Brain microvascular endothelial cell (primary cell): ENCODE results near the gene DCLK1.

ENCODE experiments used
- DNase-seq: peaks from one replicate; pipeline ENCODE4 v3.0.0-alpha.2; 2020
- H3K27ac ChIP-seq: fragments of 250-450 bp; sonication (Bioruptor Pico); 2 replicates; pipeline ENCODE4 v1.5.1; 2020; ENCODE audit warnings: mild to moderate bottlenecking, moderate library complexity
- H3K27me3 ChIP-seq: fragments of 250-450 bp; sonication (Bioruptor Pico); replicated peaks from 2 replicates; pipeline ENCODE4 v1.5.1; 2020; ENCODE audit warnings: mild to moderate bottlenecking
- H3K36me3 ChIP-seq: fragments of 250-450 bp; sonication (Bioruptor Pico); replicated peaks from 2 replicates; pipeline ENCODE4 v1.5.1; 2020; ENCODE audit warnings: mild to moderate bottlenecking
- H3K4me3 ChIP-seq: 2 replicates; pipeline ENCODE4 v1.5.1; 2011; ENCODE audit warnings: low read depth, mild to moderate bottlenecking, control low read depth, low read length, moderate library complexity
- in situ Hi-C: cut with HindIII; loops from 2 replicates; pipeline ENCODE4 v1.10.0; 2017; ENCODE audit warnings: low sequenced_read_pairs, low pct_ligation_motif_present
- TF ChIP-seq, protein P1 (sequence below): IDR thresholded peaks from 2 replicates; pipeline ENCODE4 v1.5.1; 2011; ENCODE audit warnings: low read depth, mild to moderate bottlenecking, moderate library complexity, low read length, control low read depth, inconsistent platforms; ENCODE audit errors: missing control alignments

DCLK1 gene

GRCh38 chr13:35916146-35916545, 215.0 kb downstream of the DCLK1 start:
- TF ChIP-seq, protein P1, sequence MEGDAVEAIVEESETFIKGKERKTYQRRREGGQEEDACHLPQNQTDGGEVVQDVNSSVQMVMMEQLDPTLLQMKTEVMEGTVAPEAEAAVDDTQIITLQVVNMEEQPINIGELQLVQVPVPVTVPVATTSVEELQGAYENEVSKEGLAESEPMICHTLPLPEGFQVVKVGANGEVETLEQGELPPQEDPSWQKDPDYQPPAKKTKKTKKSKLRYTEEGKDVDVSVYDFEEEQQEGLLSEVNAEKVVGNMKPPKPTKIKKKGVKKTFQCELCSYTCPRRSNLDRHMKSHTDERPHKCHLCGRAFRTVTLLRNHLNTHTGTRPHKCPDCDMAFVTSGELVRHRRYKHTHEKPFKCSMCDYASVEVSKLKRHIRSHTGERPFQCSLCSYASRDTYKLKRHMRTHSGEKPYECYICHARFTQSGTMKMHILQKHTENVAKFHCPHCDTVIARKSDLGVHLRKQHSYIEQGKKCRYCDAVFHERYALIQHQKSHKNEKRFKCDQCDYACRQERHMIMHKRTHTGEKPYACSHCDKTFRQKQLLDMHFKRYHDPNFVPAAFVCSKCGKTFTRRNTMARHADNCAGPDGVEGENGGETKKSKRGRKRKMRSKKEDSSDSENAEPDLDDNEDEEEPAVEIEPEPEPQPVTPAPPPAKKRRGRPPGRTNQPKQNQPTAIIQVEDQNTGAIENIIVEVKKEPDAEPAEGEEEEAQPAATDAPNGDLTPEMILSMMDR, result no peak
- no peaks in the 10 kb centered on the region for H3K27me3 ChIP-seq
- no peaks in the 10 kb centered on the region for H3K36me3 ChIP-seq
- no peak for DNase-seq
- in situ Hi-C loops, result no loop called here
- H3K27ac ChIP-seq, result no peak overlapping the region
- no peak overlapping the region for H3K4me3 ChIP-seq

- TF ChIP-seq, protein P1, result no peak
- no peak for DNase-seq
- Histone ChIP-seq H3K36me3 (no peaks in the 10 kb centered on the region), H3K27ac (no peak overlapping the region), H3K27me3 (no peaks in the 10 kb centered on the region), H3K4me3 (no peak overlapping the region)
- in situ Hi-C loops, result no loop called here
These were observed 216.5 kb downstream of the DCLK1 start for GRCh38 chr13:35914662-35915061.

DNA sequence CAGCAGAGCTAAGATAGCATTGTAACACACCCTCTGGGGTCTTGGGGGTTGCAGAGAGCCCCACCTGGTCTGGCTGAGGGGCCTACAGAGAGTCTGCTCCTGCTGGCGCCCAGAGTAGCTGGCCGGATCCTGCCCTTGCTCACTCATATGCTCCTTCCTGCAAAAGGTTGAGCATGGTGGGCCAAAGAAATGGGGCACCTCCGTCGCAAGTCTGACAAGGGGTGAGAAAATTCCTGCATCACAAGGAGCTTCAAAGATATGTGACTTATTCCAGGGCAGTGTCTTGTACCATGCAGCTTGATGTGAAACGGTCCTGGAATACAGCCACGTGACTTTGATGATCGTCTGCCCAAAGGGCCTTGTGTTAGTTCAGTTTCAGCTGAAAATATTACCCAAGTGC, 218.3 kb downstream of the DCLK1 start:
- no peak for DNase-seq
- TF ChIP-seq, protein P1, result no peak
- Histone ChIP-seq H3K36me3 (no peaks in the 10 kb centered on the region), H3K4me3 (no peak overlapping the region), H3K27me3 (no peaks in the 10 kb centered on the region), H3K27ac (no peak overlapping the region)
- in situ Hi-C loops, result no loop called here

GRCh38 chr13:35909837-35910540, 221.2 kb downstream of the DCLK1 start:
- in situ Hi-C loops, result no loop called here
- no peaks in the 10 kb centered on the region for H3K36me3 ChIP-seq
- TF ChIP-seq, protein P1, result no peak
- H3K27ac ChIP-seq, result no peak overlapping the region
- H3K27me3 ChIP-seq, result no peaks in the 10 kb centered on the region
- no peak for DNase-seq
- no peak overlapping the region for H3K4me3 ChIP-seq

DNA sequence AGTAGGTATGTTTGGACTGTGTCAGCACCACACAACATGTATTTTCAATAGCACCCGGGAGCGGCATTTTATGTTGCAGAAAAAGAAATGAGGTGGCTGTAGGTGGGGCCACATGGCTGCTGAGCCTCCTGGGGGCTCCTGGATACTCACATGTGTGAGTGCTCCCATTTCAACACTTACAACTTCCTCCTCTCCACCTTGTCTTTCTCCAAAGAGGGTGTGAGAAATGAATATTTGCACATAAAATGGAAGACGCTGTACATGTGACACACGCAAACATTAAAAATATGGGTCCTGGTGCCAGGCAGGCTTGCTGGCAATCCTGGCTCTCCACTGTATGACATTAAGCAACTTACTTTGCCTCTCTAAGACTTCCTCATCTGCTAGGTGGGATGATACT, 222.1 kb downstream of the DCLK1 start:
- no peaks in the 10 kb centered on the region for H3K36me3 ChIP-seq
- TF ChIP-seq, protein P1, result no peak
- H3K27ac ChIP-seq, result no peak overlapping the region
- no peak for DNase-seq
- in situ Hi-C loops, result no loop called here
- H3K4me3 ChIP-seq, result no peak overlapping the region
- no peaks in the 10 kb centered on the region for H3K27me3 ChIP-seq

- in situ Hi-C loops, result no loop called here
- H3K36me3 ChIP-seq, result no peaks in the 10 kb centered on the region
- H3K4me3 ChIP-seq, result no peak overlapping the region
- TF ChIP-seq, protein P1, result no peak
- no peaks in the 10 kb centered on the region for H3K27me3 ChIP-seq
- no peak overlapping the region for H3K27ac ChIP-seq
- no peak for DNase-seq
These were observed 223.0 kb downstream of the DCLK1 start for GRCh38 chr13:35908226-35908625.
